ENCODE data around the gene FGFR3.

FGFR3 gene

DNA sequence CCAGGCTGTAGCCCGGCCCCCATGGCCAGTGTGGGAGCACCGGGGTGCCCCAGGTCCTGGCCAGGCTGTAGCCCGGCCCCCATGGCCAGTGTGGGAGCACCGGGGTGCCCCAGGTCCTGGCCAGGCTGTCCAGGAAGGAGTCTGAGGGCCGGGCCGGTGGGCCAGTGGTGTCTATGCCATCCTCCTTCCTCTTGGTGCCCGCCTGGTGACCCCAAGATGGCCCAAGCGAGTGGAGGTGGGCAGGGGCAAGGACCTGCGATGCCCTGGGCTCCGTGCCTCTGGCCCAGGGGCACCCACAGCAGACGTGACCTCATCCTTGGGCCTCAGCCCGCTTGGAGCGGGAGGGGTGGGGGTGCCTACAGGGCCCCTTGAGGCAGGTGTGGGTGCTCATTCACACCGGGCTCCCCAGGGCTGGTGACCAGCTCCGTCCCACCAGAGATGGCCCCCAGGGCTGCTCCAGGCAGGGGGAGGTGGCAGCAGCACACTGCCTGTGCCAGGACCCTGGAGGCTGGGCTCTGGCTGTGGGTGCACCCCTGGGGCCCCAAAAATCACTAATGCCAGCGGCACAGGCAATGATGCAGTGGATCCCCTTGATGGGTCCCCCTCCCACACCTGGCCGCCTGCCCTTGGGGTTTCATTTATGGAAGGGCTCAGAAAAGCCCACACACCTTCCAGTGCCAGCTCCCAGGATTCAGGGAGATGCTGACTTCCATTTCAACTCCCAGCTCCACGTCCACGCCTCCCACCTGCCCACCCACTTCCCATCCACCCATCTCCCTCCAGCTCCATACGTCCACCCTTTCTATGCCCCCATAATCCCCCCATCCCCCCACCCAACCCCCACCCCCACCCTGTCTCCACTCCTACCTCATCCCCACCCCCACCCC, 36.0 kb upstream of the FGFR3 start:
- DNase-seq = no peak

- DNase-seq = no peak
These were observed 35.3 kb upstream of the FGFR3 start for GRCh38 chr4:1757836-1758235.

GRCh38 chr4:1758306-1759121, 34.6 kb upstream of the FGFR3 start:
- DNase-seq = no peak

DNA sequence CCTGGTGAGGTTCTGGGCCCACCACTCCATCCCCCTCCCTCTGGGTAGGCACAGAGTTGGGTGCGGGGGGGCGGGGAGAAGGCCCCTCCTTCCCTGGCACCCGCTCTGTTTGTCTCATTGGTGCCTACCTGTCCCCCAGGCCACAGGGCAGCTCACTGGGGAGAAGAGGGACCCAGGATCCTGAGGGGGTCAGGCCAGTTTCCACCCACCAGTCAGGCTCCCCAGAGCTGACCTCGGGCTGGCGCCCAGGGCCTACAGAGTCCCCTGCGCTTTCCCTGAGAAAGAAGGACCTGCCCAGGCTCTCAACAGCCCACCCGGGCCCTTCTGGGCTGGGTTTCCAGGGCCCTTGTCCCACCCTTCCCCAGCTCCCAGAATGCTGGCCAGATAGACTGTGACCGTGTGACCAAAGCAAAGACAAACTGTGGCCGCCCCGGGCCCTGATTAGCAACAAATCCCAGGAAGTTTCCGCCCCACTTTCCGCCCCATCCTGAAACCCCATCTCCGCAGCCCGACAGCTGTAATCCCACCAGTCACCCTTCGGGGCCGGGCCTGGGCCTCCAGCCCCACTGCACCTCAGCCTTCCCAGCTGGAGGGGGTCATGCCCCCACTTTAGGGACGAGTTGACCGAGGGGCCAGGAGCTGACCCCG, 33.8 kb upstream of the FGFR3 start:
- DNase-seq = no peak

DNA sequence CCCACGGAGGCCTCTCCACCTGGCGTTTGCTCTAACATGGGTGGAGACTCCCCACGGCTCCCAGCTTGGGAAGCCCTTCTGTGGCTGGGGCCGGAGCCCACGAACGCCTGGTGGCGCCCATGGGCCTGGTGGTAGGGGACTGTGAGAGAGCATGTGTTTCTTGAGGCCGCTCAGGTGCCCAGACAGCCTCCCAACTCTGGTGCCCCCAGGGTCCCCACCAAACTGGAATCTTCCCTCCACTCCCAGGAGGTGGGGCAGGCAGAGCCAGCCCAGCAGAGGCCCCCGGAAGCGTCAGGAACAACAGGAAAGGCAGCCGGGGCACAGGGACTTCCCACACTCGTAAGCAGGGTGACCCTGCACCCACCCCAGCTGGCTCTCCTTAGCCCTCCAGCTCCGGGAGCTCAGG, 33.3 kb upstream of the FGFR3 start:
- DNase-seq = no peak

- no peak for DNase-seq
These were observed 32.5 kb upstream of the FGFR3 start for GRCh38 chr4:1760521-1761071.

- DNase-seq = no peak
These were observed 31.9 kb upstream of the FGFR3 start for GRCh38 chr4:1761130-1761689.

- no peak for DNase-seq
These were observed 30.7 kb upstream of the FGFR3 start for GRCh38 chr4:1762264-1763010.

- DNase-seq = no peak
These were observed 30.0 kb upstream of the FGFR3 start for GRCh38 chr4:1763070-1763549.

DNA sequence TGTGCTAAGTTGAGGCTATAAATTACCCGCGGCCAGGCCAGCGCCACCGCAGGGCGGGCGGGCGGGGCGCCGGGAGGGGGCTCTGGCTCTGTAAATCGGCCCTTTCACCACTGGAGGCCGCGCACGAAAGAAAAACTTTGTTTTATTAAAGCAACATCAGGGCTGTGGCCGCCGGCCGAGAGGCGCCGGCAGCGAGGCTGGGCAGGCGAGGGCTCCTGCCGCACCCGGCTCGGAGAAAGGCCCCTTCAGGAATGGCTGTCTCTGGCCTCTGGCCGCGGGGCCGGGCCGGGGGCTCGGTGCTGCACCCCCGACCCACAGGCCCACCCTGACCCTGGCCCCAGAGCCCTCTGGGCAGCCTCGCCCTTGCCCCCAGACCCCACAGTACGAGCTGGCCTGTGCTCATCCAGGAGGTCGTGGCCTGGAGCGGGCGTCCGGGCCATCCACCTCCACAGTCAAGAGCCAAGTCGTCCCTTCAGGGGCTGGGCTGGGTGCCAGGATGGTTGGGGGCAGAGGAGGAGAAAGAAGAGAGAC, 29.5 kb upstream of the FGFR3 start:
- DNase-seq = no peak

DNA sequence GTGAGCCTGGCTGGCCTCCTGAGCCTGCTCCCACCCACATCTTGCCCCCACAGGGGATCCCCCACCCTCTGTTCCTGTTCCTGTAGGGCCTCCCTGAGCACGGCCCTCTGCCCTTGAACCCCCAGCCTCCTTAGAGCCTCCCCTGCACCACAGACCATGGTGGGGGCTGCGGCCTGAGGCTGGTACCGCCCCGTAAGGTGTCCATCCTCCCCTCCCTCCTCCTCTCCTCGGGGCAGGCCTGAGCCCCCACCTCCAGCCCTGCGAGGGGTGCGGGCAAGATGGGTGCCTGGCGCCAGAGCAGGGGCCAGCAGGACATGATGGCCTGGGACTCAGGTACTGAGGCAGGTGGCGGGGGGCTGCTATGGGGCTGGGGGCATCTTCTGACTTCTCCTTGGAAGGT, 28.4 kb upstream of the FGFR3 start:
- no peak for DNase-seq

DNA sequence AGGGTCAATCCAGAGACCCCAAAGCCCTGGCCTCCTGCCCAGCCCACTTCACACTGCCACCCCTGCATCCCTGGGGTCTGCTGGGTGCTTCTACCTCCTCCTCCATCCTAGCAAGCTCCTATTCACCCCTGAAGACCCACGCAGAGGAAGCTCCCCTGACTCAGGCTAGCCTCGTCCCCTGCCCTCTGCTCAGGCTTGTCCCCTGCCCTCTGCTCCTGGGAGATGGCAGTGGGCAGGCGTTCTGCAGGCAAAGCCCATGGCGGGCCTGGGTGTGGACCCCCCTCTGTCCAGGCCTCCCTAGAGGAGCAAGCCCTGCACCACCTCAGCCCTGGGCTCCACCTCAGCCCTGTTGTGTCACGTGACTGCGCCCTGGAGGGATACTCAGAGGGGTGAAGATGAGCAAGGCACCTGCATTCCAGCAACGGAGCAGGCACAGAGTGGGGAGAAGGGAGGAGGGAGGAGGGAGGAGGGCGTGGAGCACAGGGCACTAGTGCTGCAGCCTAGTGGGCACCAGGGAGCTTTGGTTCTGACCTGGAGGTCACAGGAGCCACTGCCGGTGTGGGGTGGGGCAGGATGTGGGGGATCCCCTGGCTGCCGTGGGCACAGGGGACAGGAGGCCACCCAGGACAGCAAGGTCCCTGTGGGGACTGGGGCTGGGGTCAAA, 27.6 kb upstream of the FGFR3 start:
- no peak for DNase-seq

- no peak for DNase-seq
These were observed 26.7 kb upstream of the FGFR3 start for GRCh38 chr4:1766106-1767060.

GRCh38 chr4:1767061-1767769, 25.9 kb upstream of the FGFR3 start:
- no peak for DNase-seq

DNA sequence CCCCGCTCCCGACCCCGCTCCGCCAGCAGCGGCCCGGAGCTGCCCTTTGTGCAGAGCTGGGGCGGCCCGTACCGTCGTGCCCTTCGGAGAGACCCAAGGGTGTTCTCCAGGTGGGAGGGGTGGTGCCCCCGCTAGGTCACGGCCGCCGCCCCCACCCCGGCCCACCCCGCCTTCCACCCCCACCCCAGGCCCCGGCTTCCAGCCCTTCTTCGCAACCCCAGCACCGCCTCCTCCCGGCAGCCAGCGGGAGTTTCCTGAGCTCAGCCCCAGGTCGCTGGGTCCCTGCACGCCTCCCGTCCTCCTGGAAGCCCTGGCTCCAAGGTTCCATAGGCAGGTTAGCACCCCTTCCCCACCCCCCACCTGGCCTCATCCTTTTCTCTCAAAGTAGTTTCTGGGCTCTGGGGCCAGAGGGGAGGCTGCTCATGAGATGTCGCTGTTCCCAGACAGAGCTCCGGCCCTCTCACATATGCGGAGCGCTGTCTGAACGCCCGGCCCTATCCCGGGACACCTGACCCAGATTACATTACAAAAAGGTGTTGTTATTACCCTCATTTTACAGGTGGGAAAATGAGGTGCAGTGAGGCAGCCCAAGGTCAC, 25.2 kb upstream of the FGFR3 start:
- DNase-seq = peak in 1 of 2 experiments; percentile 17

DNA sequence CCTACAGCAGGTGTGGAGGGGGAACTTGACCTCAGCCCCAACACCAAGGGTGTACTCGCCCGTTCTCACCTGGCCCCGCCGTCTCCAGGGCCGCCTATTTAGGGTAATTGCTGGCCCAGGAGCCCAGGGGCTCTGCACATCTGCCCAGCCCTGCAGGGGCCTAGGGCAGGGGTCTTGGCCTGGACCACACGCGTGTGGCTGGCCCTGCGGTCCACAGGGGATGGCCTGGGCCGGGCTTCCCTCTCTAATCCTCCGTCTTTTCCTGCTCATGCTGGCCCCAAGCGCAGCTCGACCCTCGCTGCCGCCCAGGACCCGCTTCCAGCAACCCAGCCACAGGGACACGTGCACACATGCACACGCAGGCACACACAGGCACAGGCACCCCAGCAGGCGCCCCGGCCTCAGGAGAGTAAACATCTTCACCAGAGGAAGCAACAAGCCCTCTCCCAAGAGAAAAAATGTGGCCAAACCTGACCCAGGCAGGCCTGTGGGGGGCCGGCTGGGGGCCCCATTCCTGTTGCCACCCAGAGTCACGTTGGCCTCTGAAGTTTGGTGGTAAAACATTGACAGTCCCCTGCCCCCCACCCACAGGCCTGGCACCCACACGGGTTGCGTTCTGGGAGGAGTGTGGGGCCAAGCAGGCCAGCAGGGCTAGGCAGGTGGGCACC, 24.6 kb upstream of the FGFR3 start:
- no peak for DNase-seq

DNA sequence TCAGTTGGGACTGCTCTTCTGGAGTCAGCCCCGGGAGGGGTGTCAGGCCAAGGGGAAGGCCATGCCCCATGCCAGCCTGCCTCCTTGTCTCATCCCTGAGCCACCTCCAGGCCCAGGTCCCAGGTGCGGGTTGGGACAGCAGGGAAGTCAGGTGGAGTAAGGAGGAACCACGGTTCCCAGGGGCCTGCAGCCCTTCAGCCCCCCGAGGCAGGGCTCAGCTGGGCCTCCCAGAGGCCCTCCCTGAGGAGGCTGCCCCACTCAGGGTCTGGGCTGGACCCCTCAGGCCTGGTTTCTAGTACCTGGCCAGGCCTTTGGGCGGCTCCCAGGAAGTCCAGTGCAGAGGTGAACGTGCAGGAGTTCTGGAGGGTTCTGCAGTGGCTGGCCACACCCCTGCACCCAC, 23.4 kb upstream of the FGFR3 start:
- no peak for DNase-seq

- no peak for DNase-seq
These were observed 22.8 kb upstream of the FGFR3 start for GRCh38 chr4:1770245-1770644.
